Naive thymus-derived CD4-positive, alpha-beta T cell (primary cell): ENCODE measurements around the gene ADAP1. TPM values are rescaled to one million over a fixed set of nuclear protein-coding genes. Genes with fewer than 3 reads are reported as not detected.

Experiments
- ATAC-seq: fragments of 150-1000 bp; cut with Tn5 transposase; 2 replicates; pipeline ENCODE4 v1.10.0; 2021; ENCODE audit warnings: mild to moderate bottlenecking, moderate library complexity
- CTCF ChIA-PET: fragments of 350-600 bp; sonication (Branson Sonifier 250); formaldehyde crosslinking; loops from one replicate; lab custom pipeline; 2021; ENCODE audit warnings: antibody characterized with exemption; lab: Charles Lee
- POLR2A ChIA-PET: fragments of 350-600 bp; sonication (Branson Sonifier 250); formaldehyde crosslinking; loops from one replicate; lab custom pipeline; 2021; ENCODE audit warnings: antibody characterized with exemption, inconsistent platforms; lab: Charles Lee
- DNase-seq, 9 donors: peaks; one replicate each; pipeline versions ENCODE4 v3.0.0 to v3.0.0-alpha.2; 2020 to 2022; ENCODE audit warnings: mixed read lengths in 1 of 9
- H3K27ac ChIP-seq: one replicate; pipeline ENCODE4 v1.7.0; 2013; ENCODE audit warnings: mild to moderate bottlenecking, low read depth, low read length, moderate library complexity
- H3K27me3 ChIP-seq, 2 donors: one replicate each; pipeline ENCODE4 v1.7.0; 2013; ENCODE audit warnings: low read length in 2 of 2, mild to moderate bottlenecking in 2 of 2, moderate library complexity in 2 of 2; ENCODE audit not compliant: control insufficient read depth in 2 of 2, insufficient read depth in 2 of 2
- H3K36me3 ChIP-seq, 3 experiments: 1 replicate in 2 of 3; 2 replicates in 1 of 3; pipeline ENCODE4 v1.7.0; 2013; ENCODE audit warnings: low read length in 3 of 3, mild to moderate bottlenecking in 3 of 3, moderate library complexity in 1 of 3; ENCODE audit not compliant: insufficient read depth in 3 of 3, control insufficient read depth in 2 of 3
- H3K4me1 ChIP-seq, 2 donors: one replicate each; pipeline ENCODE4 v1.7.0; 2013; ENCODE audit warnings: low read length in 2 of 2, mild to moderate bottlenecking in 2 of 2, moderate library complexity in 1 of 2; ENCODE audit not compliant: control insufficient read depth in 2 of 2, insufficient read depth in 2 of 2
- H3K4me3 ChIP-seq: 2 replicates; pipeline ENCODE4 v1.7.0; 2013; ENCODE audit warnings: mild to moderate bottlenecking, low read length
- H3K9me3 ChIP-seq, 3 experiments: 1 replicate in 2 of 3; 2 replicates in 1 of 3; pipeline ENCODE4 v1.7.0; 2013; ENCODE audit warnings: low read length in 3 of 3; ENCODE audit not compliant: control insufficient read depth in 2 of 3
- H3K27ac Mint-ChIP-seq, 9 donors: one replicate each; pipeline ENCODE4 v1.8.0; 2020 to 2022; ENCODE audit warnings: mixed read lengths in 9 of 9, mild to moderate bottlenecking in 8 of 9, moderate library complexity in 5 of 9, inconsistent platforms in 2 of 9
- H3K27me3 Mint-ChIP-seq, 5 donors: one replicate each; pipeline ENCODE4 v1.8.0; 2021 to 2022; ENCODE audit warnings: mixed read lengths in 5 of 5, mild to moderate bottlenecking in 1 of 5
- H3K36me3 Mint-ChIP-seq, 5 donors: one replicate each; pipeline ENCODE4 v1.8.0; 2020 to 2022; ENCODE audit warnings: mixed read lengths in 5 of 5, mild to moderate bottlenecking in 3 of 5, inconsistent platforms in 1 of 5
- H3K4me1 Mint-ChIP-seq, 7 donors: one replicate each; pipeline ENCODE4 v1.8.0; 2020 to 2022; ENCODE audit warnings: mixed read lengths in 7 of 7, mild to moderate bottlenecking in 3 of 7, inconsistent platforms in 1 of 7
- H3K4me3 Mint-ChIP-seq, 10 donors: one replicate each; pipeline ENCODE4 v1.8.0; 2020 to 2022; ENCODE audit warnings: mild to moderate bottlenecking in 10 of 10, mixed read lengths in 10 of 10, moderate library complexity in 6 of 10, inconsistent platforms in 2 of 10
- H3K9me3 Mint-ChIP-seq, 11 donors: one replicate each; pipeline ENCODE4 v1.8.0; 2020 to 2022; ENCODE audit warnings: mixed read lengths in 11 of 11, mild to moderate bottlenecking in 4 of 11, inconsistent platforms in 1 of 11, moderate library complexity in 1 of 11
- intact Hi-C, 2 donors: fragments of 100-400 bp; cut with micrococcal nuclease; formaldehyde crosslinking; loops; one replicate each; pipeline ENCODE4 v1.15.1; 2023
- polyA plus RNA-seq, 2 donors: library from polyadenylated mRNA; unstranded; fragments of 300-500 nt; fragmentation: Illumina TruSeq; gene quantifications; one replicate each; pipeline ENCODE4 v1.2.3, GENCODE V29; 2021
- total RNA-seq, 6 experiments: library from RNA in 5 of 6; stranded (reverse) in 5 of 6; gene quantifications; 1 replicate in 5 of 6; 2 replicates in 1 of 6; pipeline ENCODE4 v1.2.3 and lab custom pipeline; 2021 to 2026

ADAP1 gene
- total and polyA plus RNA-seq, 7 experiments from 2014 or later, result 3.8 to 68.6 (median 8.7) TPM

- no peak for ATAC-seq
- ChIA-PET CTCF (interaction anchor here (0.6 to 6.3 kb wide), 8 partner anchors 27 to 540 kb away, joined by 3 to 59 read pairs (median 4); no protein-coding TSS in a partner anchor), POLR2A (interaction anchor here (0.7 to 1.5 kb wide), 2 partner anchors 58 to 85 kb away, joined by 3 to 4 read pairs; no protein-coding TSS in a partner anchor)
- peaks cover 0 to 47% (median 3%) of the 10 kb centered on the region in 3 experiments for H3K36me3 ChIP-seq
- no peaks in the 10 kb centered on the region for H3K9me3 ChIP-seq
- Mint-ChIP-seq H3K9me3 (no peaks in the 10 kb centered on the region), H3K4me1 (peaks cover 5 to 19% (median 12%) of the 10 kb centered on the region in 7 donors), H3K27ac (peak overlapping the region in 3 of 9 donors; percentile 47 to 59 (median 48)), H3K36me3 (peaks cover 0 to 25% (median 19%) of the 10 kb centered on the region in 5 donors), H3K27me3 (no peaks in the 10 kb centered on the region), H3K4me3 (no peak overlapping the region)
- no peaks in the 10 kb centered on the region for H3K27me3 ChIP-seq
- no peak overlapping the region for H3K4me3 ChIP-seq
- no peak for DNase-seq
- H3K4me1 ChIP-seq, result peaks cover 0 to 17% of the 10 kb centered on the region in 2 donors
- intact Hi-C loops, result loop anchor here in 1 of 2 donors (10.0 kb wide), 1 partner anchor 267 kb away; no protein-coding TSS in a partner anchor
- no peak overlapping the region for H3K27ac ChIP-seq
Observed at GRCh38 chr7:871900-872537, 82.5 kb downstream of the ADAP1 start.

- Histone ChIP-seq H3K36me3 (peaks cover 0 to 65% (median 3%) of the 10 kb centered on the region in 3 experiments), H3K4me3 (no peak overlapping the region), H3K9me3 (no peaks in the 10 kb centered on the region), H3K27me3 (no peaks in the 10 kb centered on the region), H3K4me1 (peaks cover 0 to 12% of the 10 kb centered on the region in 2 donors), H3K27ac (no peak overlapping the region)
- CTCF ChIA-PET, result no interaction called here
- H3K9me3 Mint-ChIP-seq, result no peaks in the 10 kb centered on the region
- no peak overlapping the region for H3K4me3 Mint-ChIP-seq
- POLR2A ChIA-PET, result no interaction called here
- H3K27ac Mint-ChIP-seq, result peak overlapping the region in 2 of 9 donors; percentile 17 to 34
- DNase-seq (no peak), ATAC-seq (no peak)
- peaks cover 5 to 19% (median 12%) of the 10 kb centered on the region in 7 donors for H3K4me1 Mint-ChIP-seq
- no peaks in the 10 kb centered on the region for H3K27me3 Mint-ChIP-seq
- intact Hi-C loops, result no loop called here
- peaks cover 0 to 39% (median 25%) of the 10 kb centered on the region in 5 donors for H3K36me3 Mint-ChIP-seq
Observed at GRCh38 chr7:869348-869747, 85.1 kb downstream of the ADAP1 start.

DNA sequence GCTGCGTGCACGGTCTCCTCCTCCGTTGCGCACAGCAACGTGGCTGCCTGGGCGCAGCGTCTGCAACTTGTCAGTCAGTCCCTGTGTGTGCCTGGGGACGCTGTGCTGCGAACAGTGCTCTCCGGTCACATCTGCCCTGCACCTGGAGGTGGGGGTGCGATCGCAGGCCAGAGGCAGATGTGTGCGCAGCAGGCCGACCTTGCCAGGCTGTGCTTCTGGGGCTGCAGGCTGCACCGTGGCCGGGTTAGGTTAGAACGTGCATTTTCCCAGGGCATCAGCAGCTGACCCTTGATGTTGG is 86.3 kb downstream of the ADAP1 start:
- H3K4me1 Mint-ChIP-seq, result peaks cover 2 to 9% (median 5%) of the 10 kb centered on the region in 7 donors
- Histone ChIP-seq H3K9me3 (no peaks in the 10 kb centered on the region), H3K36me3 (peaks cover 0 to 72% (median 3%) of the 10 kb centered on the region in 3 experiments), H3K4me3 (no peak overlapping the region), H3K27ac (no peak overlapping the region), H3K27me3 (no peaks in the 10 kb centered on the region), H3K4me1 (peaks cover 0 to 2% of the 10 kb centered on the region in 2 donors)
- H3K36me3 Mint-ChIP-seq, result peaks cover 0 to 39% (median 22%) of the 10 kb centered on the region in 5 donors
- no peak for ATAC-seq
- intact Hi-C loops, result no loop called here
- no peaks in the 10 kb centered on the region for H3K27me3 Mint-ChIP-seq
- H3K9me3 Mint-ChIP-seq, result no peaks in the 10 kb centered on the region
- no peak overlapping the region for H3K4me3 Mint-ChIP-seq
- ChIA-PET CTCF (no interaction called here), POLR2A (no interaction called here)
- DNase-seq, result no peak
- no peak overlapping the region for H3K27ac Mint-ChIP-seq

- ATAC-seq, result no peak
- Mint-ChIP-seq H3K4me1 (peaks cover 0 to 6% (median 4%) of the 10 kb centered on the region in 7 donors), H3K27ac (peak overlapping the region in 1 of 9 donors; percentile 15), H3K4me3 (peak overlapping the region in 1 of 10 donors; percentile 14), H3K27me3 (no peaks in the 10 kb centered on the region), H3K36me3 (peaks cover 0 to 37% (median 22%) of the 10 kb centered on the region in 5 donors), H3K9me3 (no peaks in the 10 kb centered on the region)
- Histone ChIP-seq H3K27ac (no peak overlapping the region), H3K4me3 (no peak overlapping the region), H3K4me1 (no peaks in the 10 kb centered on the region), H3K36me3 (peaks cover 0 to 72% (median 3%) of the 10 kb centered on the region in 3 experiments), H3K9me3 (no peaks in the 10 kb centered on the region), H3K27me3 (no peaks in the 10 kb centered on the region)
- ChIA-PET POLR2A (no interaction called here), CTCF (no interaction called here)
- no peak for DNase-seq
- intact Hi-C loops, result no loop called here
Observed at GRCh38 chr7:867406-868188, 86.9 kb downstream of the ADAP1 start.

DNA sequence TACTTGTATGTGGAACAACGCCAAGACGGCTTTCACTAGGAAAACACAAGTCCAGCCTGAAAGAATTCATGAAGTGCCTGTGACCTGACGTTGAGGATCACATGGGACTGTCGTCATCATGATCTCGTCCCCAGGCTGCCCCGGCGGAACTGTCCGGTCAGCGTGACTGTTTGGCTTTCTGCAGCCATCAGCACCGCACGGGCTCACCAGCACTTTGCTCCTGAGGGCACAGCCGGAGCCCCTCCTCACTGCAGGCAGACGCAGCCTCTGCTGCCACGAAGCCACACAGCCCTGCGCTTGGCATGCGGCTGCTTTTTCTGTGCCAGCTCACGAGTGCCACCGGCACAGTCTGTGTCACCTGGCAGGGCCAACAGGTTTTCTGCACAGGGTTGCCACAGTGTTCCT is 87.5 kb downstream of the ADAP1 start:
- POLR2A ChIA-PET, result no interaction called here
- no peak overlapping the region for H3K27ac ChIP-seq
- no peak overlapping the region for H3K27ac Mint-ChIP-seq
- peaks cover 2 to 37% (median 26%) of the 10 kb centered on the region in 5 donors for H3K36me3 Mint-ChIP-seq
- intact Hi-C loops, result no loop called here
- H3K9me3 ChIP-seq, result no peaks in the 10 kb centered on the region
- CTCF ChIA-PET, result no interaction called here
- no peaks in the 10 kb centered on the region for H3K9me3 Mint-ChIP-seq
- H3K36me3 ChIP-seq, result peaks cover 0 to 72% (median 0%) of the 10 kb centered on the region in 3 experiments
- DNase-seq (no peak), ATAC-seq (no peak)
- H3K4me1 ChIP-seq, result no peaks in the 10 kb centered on the region
- H3K27me3 ChIP-seq, result no peaks in the 10 kb centered on the region
- H3K27me3 Mint-ChIP-seq, result no peaks in the 10 kb centered on the region
- peaks cover 0 to 6% (median 4%) of the 10 kb centered on the region in 7 donors for H3K4me1 Mint-ChIP-seq
- no peak overlapping the region for H3K4me3 Mint-ChIP-seq
- no peak overlapping the region for H3K4me3 ChIP-seq

DNA sequence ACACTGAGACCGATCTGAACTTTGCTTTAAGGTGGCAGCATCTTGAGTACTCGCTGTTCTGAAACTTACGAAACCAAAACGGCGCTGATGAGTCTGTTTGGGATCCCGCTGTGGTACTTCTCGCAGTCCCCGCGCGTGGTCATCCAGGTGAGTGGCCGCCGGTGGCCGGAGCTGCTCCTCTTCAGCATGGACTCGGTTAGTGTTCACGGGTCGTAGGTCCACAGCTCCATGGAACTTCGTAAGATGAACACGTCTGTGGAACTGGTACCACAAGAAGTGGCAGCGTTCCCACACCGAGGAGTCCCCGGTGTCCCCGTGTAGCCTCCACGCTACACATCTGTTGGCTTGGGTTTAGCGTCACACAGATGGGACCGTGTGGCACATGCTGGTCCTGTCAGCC is 88.6 kb downstream of the ADAP1 start:
- no peak for ATAC-seq
- no peaks in the 10 kb centered on the region for H3K9me3 ChIP-seq
- no peak for DNase-seq
- Mint-ChIP-seq H3K27me3 (no peaks in the 10 kb centered on the region), H3K4me1 (peaks cover 0 to 6% (median 4%) of the 10 kb centered on the region in 7 donors), H3K27ac (no peak overlapping the region), H3K4me3 (no peak overlapping the region), H3K9me3 (no peaks in the 10 kb centered on the region), H3K36me3 (peaks cover 13 to 45% (median 30%) of the 10 kb centered on the region in 5 donors)
- H3K4me1 ChIP-seq, result no peaks in the 10 kb centered on the region
- no peaks in the 10 kb centered on the region for H3K27me3 ChIP-seq
- ChIA-PET POLR2A (no interaction called here), CTCF (no interaction called here)
- no peak overlapping the region for H3K27ac ChIP-seq
- H3K36me3 ChIP-seq, result peaks cover 0 to 77% (median 3%) of the 10 kb centered on the region in 3 experiments
- intact Hi-C loops, result no loop called here
- no peak overlapping the region for H3K4me3 ChIP-seq
